DND-41 (cell line): Measurements from ENCODE around the gene EXTL1.

Experiments used
- ATAC-seq: fragments of 200-7000 bp; cut with Tn5 transposase; 3 replicates; pipeline ENCODE4 v1.9.1; 2021; ENCODE audit warnings: low read depth; ENCODE audit not compliant: insufficient read depth
- DNase-seq: peaks from one replicate; pipeline ENCODE4 v3.0.0-alpha.2; 2020
- H2AFZ ChIP-seq: 2 replicates; pipeline ENCODE4 v1.6.0; 2012; ENCODE audit warnings: low read depth, low read length
- H3K27ac ChIP-seq: 2 replicates; pipeline ENCODE4 v1.5.1; 2012; ENCODE audit warnings: low read length, inconsistent platforms
- H3K27me3 ChIP-seq: fragments of 200-600 bp; sonication (generic); 2 replicates; pipeline ENCODE4 v1.6.0; 2012; ENCODE audit warnings: low read length, mild to moderate bottlenecking, inconsistent platforms; ENCODE audit not compliant: insufficient read depth, poor library complexity
- H3K36me3 ChIP-seq: 2 replicates; pipeline ENCODE4 v1.5.1; 2012; ENCODE audit warnings: low read length, inconsistent platforms; ENCODE audit not compliant: insufficient read depth
- H3K4me1 ChIP-seq: 2 replicates; pipeline ENCODE4 v1.5.1; 2012; ENCODE audit warnings: mild to moderate bottlenecking, low read length; ENCODE audit not compliant: insufficient read depth
- H3K4me2 ChIP-seq: 2 replicates; pipeline ENCODE4 v1.6.0; 2012; ENCODE audit warnings: mild to moderate bottlenecking, moderate library complexity, low read length, inconsistent platforms; ENCODE audit not compliant: insufficient read depth
- H3K4me3 ChIP-seq, 2 experiments: fragments of 200-600 bp in 1 of 2; shearing (Covaris generic) in 1 of 2; 2 replicates each; pipeline ENCODE4 v1.5.1; 2012 to 2016; ENCODE audit warnings: inconsistent platforms in 2 of 2, low read length in 2 of 2, mild to moderate bottlenecking in 2 of 2, low read depth in 1 of 2, moderate library complexity in 1 of 2
- H3K79me2 ChIP-seq: 2 replicates; pipeline ENCODE4 v1.6.0; 2012; ENCODE audit warnings: low read length, inconsistent platforms; ENCODE audit not compliant: insufficient read depth
- H3K9ac ChIP-seq: 2 replicates; pipeline ENCODE4 v1.6.0; 2012; ENCODE audit warnings: low read depth, mild to moderate bottlenecking, inconsistent platforms, low read length, moderate library complexity
- H3K9me3 ChIP-seq: 2 replicates; pipeline ENCODE4 v1.5.1; 2012; ENCODE audit warnings: low read length, moderate library complexity, mild to moderate bottlenecking, inconsistent platforms; ENCODE audit not compliant: insufficient read depth, severe bottlenecking
- H4K20me1 ChIP-seq: 2 replicates; pipeline ENCODE4 v1.6.0; 2012; ENCODE audit warnings: low read length; ENCODE audit not compliant: insufficient read depth
- EZH2 ChIP-seq: IDR thresholded peaks from 3 replicates; pipeline ENCODE4 v1.6.1; 2012; ENCODE audit warnings: borderline replicate concordance, low read depth, mild to moderate bottlenecking, moderate library complexity, low read length, inconsistent platforms; ENCODE audit not compliant: severe bottlenecking
- TF ChIP-seq, protein P1 (sequence below): IDR thresholded peaks from 2 replicates; pipeline ENCODE4 v1.5.1; 2012; ENCODE audit warnings: borderline replicate concordance, low read length, moderate library complexity, mild to moderate bottlenecking; ENCODE audit not compliant: poor library complexity, severe bottlenecking; ENCODE audit errors: extremely low read depth

EXTL1 gene

DNA sequence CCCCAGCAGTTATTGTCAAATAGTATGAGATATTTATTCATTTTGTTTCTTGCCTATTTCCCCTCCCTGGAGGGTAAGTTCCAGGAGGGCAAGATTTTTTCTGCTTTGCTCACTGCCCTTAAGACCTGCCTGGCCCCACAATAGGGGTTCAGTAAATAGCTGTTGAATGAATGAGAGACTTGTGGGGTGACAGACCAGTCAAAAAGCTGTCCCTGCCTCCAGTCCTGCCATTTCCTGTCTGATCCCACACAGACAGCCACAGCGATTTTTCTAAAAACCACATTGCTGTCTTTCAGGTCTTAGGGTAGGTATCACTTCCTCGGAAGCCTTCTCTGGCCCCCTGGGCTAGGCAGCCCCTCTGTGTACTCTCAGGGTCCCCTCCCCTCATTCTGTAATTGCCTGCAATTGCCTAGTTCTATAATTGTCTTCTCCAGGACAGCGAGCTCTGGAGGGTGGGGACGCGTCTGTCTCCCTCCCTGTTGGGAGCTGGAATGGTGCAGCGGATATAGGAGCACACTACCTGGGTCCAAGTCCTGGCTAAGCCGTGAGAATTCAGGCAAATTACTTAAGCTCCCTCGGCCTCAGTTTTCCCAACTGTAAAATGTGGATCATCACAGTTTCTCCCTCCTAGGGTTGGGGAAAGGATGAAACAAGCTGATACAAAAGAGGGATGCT, 1.8 kb upstream of the EXTL1 start:
- DNase-seq (no peak), ATAC-seq (peak; percentile 41; the same call in 2 of the 3 replicates)
- Histone ChIP-seq H3K4me3 (no peak overlapping the region), H3K27ac (no peak overlapping the region), H2AFZ (no peak overlapping the region), H3K9ac (no peak overlapping the region), H4K20me1 (no peaks in the 10 kb centered on the region), H3K4me1 (no peaks in the 10 kb centered on the region), H3K4me2 (no peak overlapping the region), H3K9me3 (no peaks in the 10 kb centered on the region), H3K27me3 (peaks cover 2% of the 10 kb centered on the region), H3K36me3 (no peaks in the 10 kb centered on the region), H3K79me2 (no peaks in the 10 kb centered on the region)
- TF ChIP-seq, protein P1, sequence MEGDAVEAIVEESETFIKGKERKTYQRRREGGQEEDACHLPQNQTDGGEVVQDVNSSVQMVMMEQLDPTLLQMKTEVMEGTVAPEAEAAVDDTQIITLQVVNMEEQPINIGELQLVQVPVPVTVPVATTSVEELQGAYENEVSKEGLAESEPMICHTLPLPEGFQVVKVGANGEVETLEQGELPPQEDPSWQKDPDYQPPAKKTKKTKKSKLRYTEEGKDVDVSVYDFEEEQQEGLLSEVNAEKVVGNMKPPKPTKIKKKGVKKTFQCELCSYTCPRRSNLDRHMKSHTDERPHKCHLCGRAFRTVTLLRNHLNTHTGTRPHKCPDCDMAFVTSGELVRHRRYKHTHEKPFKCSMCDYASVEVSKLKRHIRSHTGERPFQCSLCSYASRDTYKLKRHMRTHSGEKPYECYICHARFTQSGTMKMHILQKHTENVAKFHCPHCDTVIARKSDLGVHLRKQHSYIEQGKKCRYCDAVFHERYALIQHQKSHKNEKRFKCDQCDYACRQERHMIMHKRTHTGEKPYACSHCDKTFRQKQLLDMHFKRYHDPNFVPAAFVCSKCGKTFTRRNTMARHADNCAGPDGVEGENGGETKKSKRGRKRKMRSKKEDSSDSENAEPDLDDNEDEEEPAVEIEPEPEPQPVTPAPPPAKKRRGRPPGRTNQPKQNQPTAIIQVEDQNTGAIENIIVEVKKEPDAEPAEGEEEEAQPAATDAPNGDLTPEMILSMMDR = no peak
- no peak for TF ChIP-seq EZH2

DNA sequence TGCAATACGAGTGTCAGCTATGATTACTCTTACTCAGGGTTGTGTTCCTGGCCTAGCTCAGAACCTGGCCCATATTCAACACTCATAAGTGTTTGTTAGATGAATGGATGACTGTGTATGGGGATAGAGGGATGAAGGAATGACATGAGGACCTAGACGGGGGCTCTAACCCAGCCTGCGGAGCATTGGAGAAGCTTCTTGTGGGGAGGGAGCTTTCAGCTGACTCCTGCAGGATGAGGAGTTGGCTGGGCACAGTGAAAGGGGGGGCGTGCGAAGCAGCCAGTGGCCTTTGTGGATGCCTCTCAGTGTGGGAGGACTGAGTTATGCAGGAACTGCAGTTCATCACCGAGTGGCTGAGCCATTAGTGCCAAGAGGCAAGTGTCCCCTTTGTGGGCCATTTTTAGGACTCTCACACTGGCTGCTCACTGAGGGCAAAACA, 1.2 kb upstream of the EXTL1 start:
- Histone ChIP-seq H3K9me3 (no peaks in the 10 kb centered on the region), H3K36me3 (no peaks in the 10 kb centered on the region), H3K27ac (no peak overlapping the region), H3K79me2 (no peaks in the 10 kb centered on the region), H3K4me1 (no peaks in the 10 kb centered on the region), H3K9ac (no peak overlapping the region), H3K27me3 (peaks cover 6% of the 10 kb centered on the region), H3K4me2 (no peak overlapping the region), H4K20me1 (no peaks in the 10 kb centered on the region), H2AFZ (no peak overlapping the region), H3K4me3 (no peak overlapping the region)
- TF ChIP-seq, protein P1 = no peak
- TF ChIP-seq EZH2 = no peak
- ATAC-seq (no peak), DNase-seq (no peak)

DNA sequence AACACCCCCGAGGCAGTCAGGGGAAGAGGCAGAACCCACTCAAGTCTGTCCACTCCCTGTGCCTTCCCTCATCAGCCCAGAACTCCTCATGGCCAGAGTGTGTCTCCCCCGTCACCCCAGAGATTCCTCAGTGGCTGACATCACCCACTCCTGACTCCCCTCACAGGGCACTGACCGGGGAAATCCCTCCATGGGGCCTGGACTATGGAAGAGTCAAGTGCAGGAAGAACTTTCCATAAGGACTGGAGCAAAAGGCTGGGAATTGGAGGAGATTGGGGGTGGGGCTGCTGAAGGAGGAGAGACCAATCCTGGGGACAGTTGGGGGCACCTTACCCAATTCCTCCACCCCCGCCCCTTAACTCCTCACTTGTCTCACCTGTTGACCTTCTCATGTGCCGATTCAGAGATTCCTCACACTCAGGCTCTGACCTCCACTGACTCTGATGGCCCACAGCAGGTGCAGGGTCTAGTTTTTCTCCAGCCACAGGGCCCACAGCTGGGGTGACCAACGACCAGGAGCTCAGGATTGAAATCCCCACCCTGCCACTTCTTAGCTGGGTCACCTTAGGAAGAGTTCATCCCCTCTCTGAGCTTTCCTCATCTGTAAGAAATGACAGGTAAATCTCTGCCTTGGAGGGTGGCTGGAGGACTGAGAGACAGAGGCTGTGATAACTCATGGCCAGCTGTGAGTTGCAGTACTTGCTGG, 481 bp upstream of the EXTL1 start:
- Histone ChIP-seq H2AFZ (no peak overlapping the region), H3K4me3 (no peak overlapping the region), H3K79me2 (no peaks in the 10 kb centered on the region), H3K27ac (no peak overlapping the region), H3K36me3 (no peaks in the 10 kb centered on the region), H3K4me2 (no peak overlapping the region), H3K9ac (no peak overlapping the region), H4K20me1 (no peaks in the 10 kb centered on the region), H3K27me3 (peaks cover 7% of the 10 kb centered on the region), H3K4me1 (no peaks in the 10 kb centered on the region), H3K9me3 (no peaks in the 10 kb centered on the region)
- no peak for TF ChIP-seq EZH2
- TF ChIP-seq, protein P1 = no peak
- ATAC-seq = no peak
- DNase-seq = no peak

DNA sequence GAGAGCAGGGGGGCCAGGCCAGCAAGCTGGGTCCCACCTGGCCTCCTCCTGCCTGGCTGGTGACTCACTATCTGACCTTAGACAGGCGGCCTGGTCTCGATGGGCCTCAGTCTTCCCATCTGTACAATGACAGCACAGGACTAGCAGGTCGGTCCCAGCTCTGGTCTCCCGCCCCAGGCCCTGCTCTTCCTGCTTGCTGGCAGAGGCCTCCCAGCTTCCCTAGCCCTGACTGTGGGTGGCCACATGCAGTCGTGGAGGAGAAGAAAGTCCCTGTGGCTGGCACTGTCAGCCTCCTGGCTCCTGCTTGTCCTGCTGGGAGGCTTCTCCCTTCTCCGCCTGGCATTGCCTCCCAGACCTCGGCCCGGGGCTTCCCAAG, 817 bp downstream of the EXTL1 start:
- no peaks in the 10 kb centered on the region for H3K9me3 ChIP-seq
- ATAC-seq = no peak
- peaks cover 7% of the 10 kb centered on the region for H3K27me3 ChIP-seq
- H3K36me3 ChIP-seq = no peaks in the 10 kb centered on the region
- no peaks in the 10 kb centered on the region for H3K79me2 ChIP-seq
- no peak for DNase-seq
- no peak overlapping the region for H3K4me3 ChIP-seq
- no peak overlapping the region for H3K27ac ChIP-seq
- no peak overlapping the region for H2AFZ ChIP-seq
- H4K20me1 ChIP-seq = no peaks in the 10 kb centered on the region
- TF ChIP-seq EZH2 = no peak
- TF ChIP-seq, protein P1 = no peak
- no peak overlapping the region for H3K9ac ChIP-seq
- no peaks in the 10 kb centered on the region for H3K4me1 ChIP-seq
- no peak overlapping the region for H3K4me2 ChIP-seq
